HCT116 (cell line): ENCODE measurements around the gene ANGPTL3.

Experiments
- CBX3 ChIP-seq: IDR thresholded peaks from 2 replicates; pipeline ENCODE4 v1.6.1; 2012; ENCODE audit warnings: low read depth
- EZH2 ChIP-seq: fragments of 200-600 bp; sonication (generic); IDR thresholded peaks from 2 replicates; pipeline ENCODE4 v1.6.1; 2017; ENCODE audit warnings: antibody characterized with exemption, mixed run types
- POLR2A ChIP-seq: IDR thresholded peaks from 2 replicates; pipeline ENCODE4 v1.7.0; 2011; ENCODE audit warnings: borderline replicate concordance; ENCODE audit not compliant: insufficient read depth, insufficient read length; ENCODE audit errors: extremely low read depth
- POLR2AphosphoS5 ChIP-seq: IDR thresholded peaks from 2 replicates; pipeline ENCODE4 v1.6.1; 2011; ENCODE audit warnings: mild to moderate bottlenecking, low read depth, low read length, moderate library complexity
- RAD21 ChIP-seq: IDR thresholded peaks from 2 replicates; pipeline ENCODE4 v1.6.1; 2012; ENCODE audit warnings: low read depth, mild to moderate bottlenecking
- SP1 ChIP-seq: IDR thresholded peaks from 2 replicates; pipeline ENCODE4 v1.6.1; 2012; ENCODE audit warnings: low read depth
- ZNF274 ChIP-seq: fragments of 200-500 bp; sonication (Bioruptor generic); IDR thresholded peaks from 2 replicates; pipeline ENCODE4 v1.6.1; 2014; ENCODE audit warnings: mild to moderate bottlenecking, low read depth, low read length, inconsistent platforms
- TF ChIP-seq, protein P1 (sequence below): IDR thresholded peaks from 2 replicates; pipeline ENCODE4 v1.6.1; 2012
- TF ChIP-seq, protein P2 (sequence below), 3 experiments: fragments of 200-600 bp in 1 of 3; sonication (generic) in 1 of 3; IDR thresholded peaks in 2 of 3; conservative IDR thresholded peaks in 1 of 3; 2 replicates each; pipeline ENCODE4 v1.5.1; 2012 to 2017; ENCODE audit warnings: low read depth in 2 of 3, low read length in 2 of 3, antibody characterized with exemption in 1 of 3, borderline replicate concordance in 1 of 3, control low read depth in 1 of 3, mild to moderate bottlenecking in 1 of 3, mixed read lengths in 1 of 3, mixed run types in 1 of 3, moderate library complexity in 1 of 3; ENCODE audit not compliant: insufficient read depth in 1 of 3
- TF ChIP-seq, protein P3 (sequence below): IDR thresholded peaks from 2 replicates; pipeline ENCODE4 v1.6.1; 2012

DNA sequence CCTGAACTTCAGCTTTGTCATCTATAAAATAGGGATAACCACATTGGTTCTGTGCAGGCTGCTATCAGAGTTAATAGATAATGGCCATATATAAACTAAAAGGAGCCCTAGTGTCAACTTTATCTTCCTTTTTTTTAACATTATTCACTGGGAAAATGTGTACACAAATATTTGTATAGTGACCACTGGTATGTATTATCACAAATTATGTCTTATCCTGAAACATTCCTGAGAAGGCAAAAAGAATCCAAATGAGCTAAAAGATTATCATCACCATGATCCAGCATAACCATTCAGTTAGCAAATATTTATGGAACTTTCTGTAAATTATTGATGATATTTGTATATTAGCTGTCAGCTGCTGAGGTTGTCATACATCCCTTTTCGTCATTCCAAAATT is 16.6 kb downstream of the ANGPTL3 start:
- TF ChIP-seq POLR2AphosphoS5 (no peak), POLR2A (no peak), ZNF274 (no peak), EZH2 (no peak), CBX3 (no peak), RAD21 (no peak), SP1 (no peak)
- TF ChIP-seq, protein P1, sequence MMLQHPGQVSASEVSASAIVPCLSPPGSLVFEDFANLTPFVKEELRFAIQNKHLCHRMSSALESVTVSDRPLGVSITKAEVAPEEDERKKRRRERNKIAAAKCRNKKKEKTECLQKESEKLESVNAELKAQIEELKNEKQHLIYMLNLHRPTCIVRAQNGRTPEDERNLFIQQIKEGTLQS, result no peak
- TF ChIP-seq, protein P2, sequence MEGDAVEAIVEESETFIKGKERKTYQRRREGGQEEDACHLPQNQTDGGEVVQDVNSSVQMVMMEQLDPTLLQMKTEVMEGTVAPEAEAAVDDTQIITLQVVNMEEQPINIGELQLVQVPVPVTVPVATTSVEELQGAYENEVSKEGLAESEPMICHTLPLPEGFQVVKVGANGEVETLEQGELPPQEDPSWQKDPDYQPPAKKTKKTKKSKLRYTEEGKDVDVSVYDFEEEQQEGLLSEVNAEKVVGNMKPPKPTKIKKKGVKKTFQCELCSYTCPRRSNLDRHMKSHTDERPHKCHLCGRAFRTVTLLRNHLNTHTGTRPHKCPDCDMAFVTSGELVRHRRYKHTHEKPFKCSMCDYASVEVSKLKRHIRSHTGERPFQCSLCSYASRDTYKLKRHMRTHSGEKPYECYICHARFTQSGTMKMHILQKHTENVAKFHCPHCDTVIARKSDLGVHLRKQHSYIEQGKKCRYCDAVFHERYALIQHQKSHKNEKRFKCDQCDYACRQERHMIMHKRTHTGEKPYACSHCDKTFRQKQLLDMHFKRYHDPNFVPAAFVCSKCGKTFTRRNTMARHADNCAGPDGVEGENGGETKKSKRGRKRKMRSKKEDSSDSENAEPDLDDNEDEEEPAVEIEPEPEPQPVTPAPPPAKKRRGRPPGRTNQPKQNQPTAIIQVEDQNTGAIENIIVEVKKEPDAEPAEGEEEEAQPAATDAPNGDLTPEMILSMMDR (IDR thresholded peaks at IDR 0.05 in 2 of 3, conservative IDR thresholded peaks at IDR 0.05 in 1 of 3; ENCODE audit: borderline replicate concordance in 1 of 3, insufficient read depth in 1 of 3, low read depth in 2 of 3, low read length in 2 of 3), result no peak
- TF ChIP-seq, protein P3, sequence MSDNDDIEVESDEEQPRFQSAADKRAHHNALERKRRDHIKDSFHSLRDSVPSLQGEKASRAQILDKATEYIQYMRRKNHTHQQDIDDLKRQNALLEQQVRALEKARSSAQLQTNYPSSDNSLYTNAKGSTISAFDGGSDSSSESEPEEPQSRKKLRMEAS, result no peak
